Transverse colon (tissue), 4 donors: ENCODE data around the gene BTF3. TPM values are rescaled to one million over a fixed set of nuclear protein-coding genes. Genes with fewer than 3 reads are reported as not detected.
"Not testable (repeated sequence)": the region's sequence is repeated elsewhere in the genome, so short reads cannot be mapped to it uniquely, and the experiment has no call there.

Experiments
- DNase-seq: peaks from one replicate; pipeline ENCODE4 v3.0.0-alpha.2; 2019
- H3K27ac ChIP-seq, 4 donors: fragments of 200-600 bp; sonication (generic); 2 replicates each; pipeline ENCODE4 v1.5.1; 2016 to 2018; ENCODE audit warnings: inconsistent platforms in 4 of 4
- H3K27me3 ChIP-seq: fragments of 200-600 bp; sonication (generic); 2 replicates; pipeline ENCODE4 v1.5.1; 2017; ENCODE audit warnings: inconsistent platforms
- H3K36me3 ChIP-seq, 4 donors: fragments of 200-600 bp; sonication (generic); 2 replicates each; pipeline ENCODE4 v1.5.1; 2017 to 2019; ENCODE audit warnings: inconsistent platforms in 4 of 4
- H3K4me1 ChIP-seq, 4 donors: fragments of 200-600 bp; sonication (generic); 2 replicates each; pipeline ENCODE4 v1.5.1; 2017 to 2020; ENCODE audit warnings: inconsistent platforms in 4 of 4
- H3K4me3 ChIP-seq, 4 donors: fragments of 200-600 bp; sonication (generic); 1 replicate in 1 of 4; 2 replicates in 3 of 4; pipeline versions ENCODE4 v1.5.1 to v1.6.1; 2017 to 2019; ENCODE audit warnings: inconsistent platforms in 4 of 4
- H3K9me3 ChIP-seq, 2 donors: fragments of 200-600 bp; sonication (generic); 2 replicates each; pipeline ENCODE4 v1.5.1; 2017 to 2019; ENCODE audit warnings: inconsistent platforms in 2 of 2
- EP300 ChIP-seq: sonication (generic); formaldehyde crosslinking; IDR thresholded peaks from one replicate; pipeline ENCODE4 v1.6.1; 2017; ENCODE audit warnings: antibody characterized with exemption, low read depth
- POLR2A ChIP-seq: fragments of 450-650 bp; IDR thresholded peaks from one replicate; pipeline ENCODE4 v1.6.1; 2016; ENCODE audit warnings: antibody characterized with exemption, mild to moderate bottlenecking, moderate library complexity
- POLR2AphosphoS5 ChIP-seq, 3 donors: sonication (generic); formaldehyde crosslinking; IDR thresholded peaks; one replicate each; pipeline ENCODE4 v1.6.1; 2016; ENCODE audit warnings: antibody characterized with exemption in 3 of 3
- WGBS, 2 donors: methylation state at CpG; one replicate each; pipeline ENCODE4 v1.1.5; 2018; ENCODE audit warnings: low coverage in 1 of 2; 5-methylcytosine and 5-hydroxymethylcytosine counted together
- in situ Hi-C, 4 donors: fragments of 200-750 bp; cut with MboI; loops; one replicate each; pipeline versions ENCODE4 v1.15.0 to v1.15.1; 2017; ENCODE audit warnings: low sequenced_read_pairs in 3 of 4, low pct_ligation_motif_present in 1 of 4, low pct_unique_long_range_greater_than_20kb in 1 of 4
- intact Hi-C: fragments of 100-400 bp; cut with DNase I; formaldehyde crosslinking; loops from one replicate; pipeline ENCODE4 v1.15.1; 2023; ENCODE audit warnings: low total_unique reads
- total RNA-seq, 4 donors: library from RNA; depleted of rRNA; stranded (reverse); fragments of >200 nt; gene quantifications; one replicate each; pipeline ENCODE4 v1.1.0, GENCODE V29; 2016
- TF ChIP-seq, protein P1 (sequence below), 5 experiments: fragments of 200-600 bp in 3 of 5; fragments of 450-650 bp in 2 of 5; sonication (generic) in 3 of 5; IDR thresholded peaks; 1 replicate in 2 of 5; 2 replicates in 3 of 5; pipeline ENCODE4 v1.5.1; 2016 to 2017; ENCODE audit warnings: antibody characterized with exemption in 5 of 5, inconsistent platforms in 3 of 5, mild to moderate bottlenecking in 2 of 5, moderate library complexity in 1 of 5

The BTF3 gene
- total RNA-seq, 4 donors from 2014 or later: 312 to 416 (median 396) TPM

GRCh38 chr5:73459366-73459765 is 38.9 kb upstream of the BTF3 start:
- in situ Hi-C loops (no loop called here), intact Hi-C loops (no loop called here)
- H3K36me3 ChIP-seq: no peaks in the 10 kb centered on the region
- no peak overlapping the region for H3K4me3 ChIP-seq
- DNase-seq: no peak
- TF ChIP-seq POLR2AphosphoS5 (IDR thresholded peaks at IDR 0.05) (no peak), POLR2A (no peak), EP300 (no peak)
- TF ChIP-seq, protein P1, sequence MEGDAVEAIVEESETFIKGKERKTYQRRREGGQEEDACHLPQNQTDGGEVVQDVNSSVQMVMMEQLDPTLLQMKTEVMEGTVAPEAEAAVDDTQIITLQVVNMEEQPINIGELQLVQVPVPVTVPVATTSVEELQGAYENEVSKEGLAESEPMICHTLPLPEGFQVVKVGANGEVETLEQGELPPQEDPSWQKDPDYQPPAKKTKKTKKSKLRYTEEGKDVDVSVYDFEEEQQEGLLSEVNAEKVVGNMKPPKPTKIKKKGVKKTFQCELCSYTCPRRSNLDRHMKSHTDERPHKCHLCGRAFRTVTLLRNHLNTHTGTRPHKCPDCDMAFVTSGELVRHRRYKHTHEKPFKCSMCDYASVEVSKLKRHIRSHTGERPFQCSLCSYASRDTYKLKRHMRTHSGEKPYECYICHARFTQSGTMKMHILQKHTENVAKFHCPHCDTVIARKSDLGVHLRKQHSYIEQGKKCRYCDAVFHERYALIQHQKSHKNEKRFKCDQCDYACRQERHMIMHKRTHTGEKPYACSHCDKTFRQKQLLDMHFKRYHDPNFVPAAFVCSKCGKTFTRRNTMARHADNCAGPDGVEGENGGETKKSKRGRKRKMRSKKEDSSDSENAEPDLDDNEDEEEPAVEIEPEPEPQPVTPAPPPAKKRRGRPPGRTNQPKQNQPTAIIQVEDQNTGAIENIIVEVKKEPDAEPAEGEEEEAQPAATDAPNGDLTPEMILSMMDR (IDR thresholded peaks at IDR 0.05): no peak
- peaks cover 60% of the 10 kb centered on the region for H3K27me3 ChIP-seq
- no peaks in the 10 kb centered on the region for H3K9me3 ChIP-seq
- no peaks in the 10 kb centered on the region for H3K4me1 ChIP-seq
- WGBS, 2 donors: 18 to 31% methylated on average over 1 of the region's 1 CpG
- H3K27ac ChIP-seq: no peak overlapping the region

GRCh38 chr5:73460133-73460532 is 38.1 kb upstream of the BTF3 start:
- Histone ChIP-seq H3K36me3 (no peaks in the 10 kb centered on the region), H3K4me3 (no peak overlapping the region), H3K9me3 (no peaks in the 10 kb centered on the region), H3K4me1 (no peaks in the 10 kb centered on the region), H3K27me3 (peaks cover 57% of the 10 kb centered on the region), H3K27ac (no peak overlapping the region)
- DNase-seq: no peak
- in situ Hi-C loops (no loop called here), intact Hi-C loops (no loop called here)
- no peak for TF ChIP-seq POLR2A
- TF ChIP-seq, protein P1 (IDR thresholded peaks at IDR 0.05): no peak
- no peak for TF ChIP-seq POLR2AphosphoS5 (IDR thresholded peaks at IDR 0.05)
- no peak for TF ChIP-seq EP300
- WGBS, 2 donors: 63% methylated on average over 1 of the region's 1 CpG; no CpG with 5 or more reads in 1 of the 2 donors

DNA sequence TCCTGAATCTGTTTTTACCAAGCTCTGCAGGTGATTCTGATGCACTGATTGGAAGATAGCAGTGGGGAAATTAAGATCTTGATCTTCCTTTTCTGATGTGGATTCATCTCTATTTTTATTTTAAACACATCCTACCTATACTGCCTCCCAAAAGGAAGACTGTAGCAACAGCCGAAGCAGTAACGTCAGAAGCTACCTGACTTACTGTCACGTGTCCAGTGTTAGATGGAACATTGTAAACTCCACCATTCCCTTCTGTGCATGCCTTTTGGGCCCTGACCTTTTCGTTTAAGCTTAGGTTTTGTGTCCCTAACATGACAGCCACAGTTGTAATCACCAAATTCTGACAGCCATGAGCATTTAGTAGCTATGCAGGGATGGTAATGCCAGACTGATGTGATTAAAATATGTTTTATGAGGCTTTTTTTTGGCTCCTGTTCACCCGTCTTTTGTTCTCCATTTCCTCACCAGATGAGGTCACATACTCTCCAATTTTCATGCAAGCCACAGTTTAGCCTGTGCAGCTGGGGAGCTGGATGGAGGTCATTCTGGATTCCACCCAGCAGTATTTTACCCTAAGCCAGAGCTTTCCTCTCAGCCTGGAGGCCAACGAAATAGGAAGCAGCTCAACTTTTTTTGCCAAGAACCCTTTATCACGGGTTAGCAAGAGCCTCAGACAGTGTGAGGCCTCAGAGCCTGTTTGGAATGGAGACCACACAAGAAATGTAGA is 34.1 kb upstream of the BTF3 start:
- in situ Hi-C loops (no loop called here), intact Hi-C loops (no loop called here)
- no peak for DNase-seq
- H3K4me1 ChIP-seq: no peaks in the 10 kb centered on the region
- no peak overlapping the region for H3K4me3 ChIP-seq
- TF ChIP-seq EP300 (no peak), POLR2AphosphoS5 (IDR thresholded peaks at IDR 0.05) (no peak), POLR2A (no peak)
- TF ChIP-seq, protein P1 (IDR thresholded peaks at IDR 0.05): no peak
- no peaks in the 10 kb centered on the region for H3K9me3 ChIP-seq
- no peaks in the 10 kb centered on the region for H3K36me3 ChIP-seq
- H3K27ac ChIP-seq: no peak overlapping the region
- 50 to 53% methylated on average over 7 of the region's 7 CpGs for WGBS, 2 donors
- H3K27me3 ChIP-seq: peaks cover 21% of the 10 kb centered on the region

DNA sequence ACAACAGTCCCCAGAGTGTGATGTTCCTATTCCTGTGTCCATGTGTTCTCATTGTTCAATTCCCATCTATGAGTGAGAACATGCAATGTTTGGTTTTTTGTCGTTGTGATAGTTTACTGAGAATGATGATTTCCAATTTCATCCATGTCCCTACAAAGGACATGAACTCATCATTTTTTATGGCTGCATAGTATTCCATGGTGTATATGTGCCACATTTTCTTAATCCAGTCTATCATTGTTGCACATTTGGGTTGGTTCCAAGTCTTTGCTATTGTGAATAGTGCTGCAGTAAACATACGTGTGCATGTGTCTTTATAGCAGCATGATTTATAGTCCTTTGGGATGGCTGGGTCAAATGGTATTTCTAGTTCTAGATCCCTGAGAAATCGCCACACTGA is 29.6 kb upstream of the BTF3 start:
- H3K4me1 ChIP-seq: not testable (repeated sequence)

DNA sequence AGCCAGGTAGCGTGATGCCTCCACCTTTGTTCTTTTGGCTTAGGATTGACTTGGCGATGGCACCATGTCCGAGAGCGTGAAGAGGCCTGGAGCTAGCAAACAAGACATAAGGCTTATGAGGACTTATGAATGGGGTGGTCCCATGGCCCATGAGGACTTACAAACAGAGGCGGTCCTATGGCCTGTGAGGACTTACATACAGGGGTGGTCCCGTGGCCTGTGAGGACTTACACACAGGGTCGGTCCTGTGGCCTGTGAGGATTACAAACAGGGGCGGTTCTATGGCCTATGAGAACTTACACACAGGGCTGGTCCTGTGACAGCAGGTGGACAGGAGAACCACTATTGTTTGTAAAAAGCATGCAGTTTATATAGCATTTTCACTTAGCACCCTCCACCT is 28.4 kb upstream of the BTF3 start:
- H3K27ac ChIP-seq: no peak overlapping the region
- TF ChIP-seq, protein P1 (IDR thresholded peaks at IDR 0.05): no peak
- no peaks in the 10 kb centered on the region for H3K9me3 ChIP-seq
- no peak for DNase-seq
- H3K4me3 ChIP-seq: no peak overlapping the region
- in situ Hi-C loops (no loop called here), intact Hi-C loops (no loop called here)
- no peaks in the 10 kb centered on the region for H3K4me1 ChIP-seq
- peaks cover 3% of the 10 kb centered on the region for H3K27me3 ChIP-seq
- 96 to 97% methylated on average over 4 to 8 of the region's 8 CpGs for WGBS, 2 donors
- no peaks in the 10 kb centered on the region for H3K36me3 ChIP-seq

More for the DNA sequence above, 29.6 kb upstream of the BTF3 start:
- H3K27me3 ChIP-seq, H3K27ac ChIP-seq, H3K4me3 ChIP-seq, in situ Hi-C loops, intact Hi-C loops, DNase-seq, H3K9me3 ChIP-seq, H3K36me3 ChIP-seq: not testable (repeated sequence)
- 60 to 69% methylated on average over 1 to 3 of the region's 3 CpGs for WGBS, 2 donors
